HS-5 (cell line): Measurements from ENCODE around the gene RD3L.
"Not testable (repeated sequence)": the region's sequence is repeated elsewhere in the genome, so short reads cannot be mapped to it uniquely, and the experiment has no call there.

ENCODE experiments used
- DNase-seq: peaks from one replicate; pipeline ENCODE4 v3.0.0-alpha.2; 2012; ENCODE audit warnings: low read depth

The RD3L gene

GRCh38 chr14:103941973-103942736 is at the start of gene RD3L:
Gene RD3L (minus strand): TSS chr14:103942529. CDS start chr14:103941695, 834 bp downstream.
- no peak for DNase-seq

GRCh38 chr14:103989964-103990363 is 47.6 kb upstream of the RD3L start:
- DNase-seq, result no peak

GRCh38 chr14:103989034-103989433 is 46.7 kb upstream of the RD3L start:
- DNase-seq, result no peak

GRCh38 chr14:103984196-103984595 is 41.9 kb upstream of the RD3L start:
- DNase-seq, result no peak

DNA sequence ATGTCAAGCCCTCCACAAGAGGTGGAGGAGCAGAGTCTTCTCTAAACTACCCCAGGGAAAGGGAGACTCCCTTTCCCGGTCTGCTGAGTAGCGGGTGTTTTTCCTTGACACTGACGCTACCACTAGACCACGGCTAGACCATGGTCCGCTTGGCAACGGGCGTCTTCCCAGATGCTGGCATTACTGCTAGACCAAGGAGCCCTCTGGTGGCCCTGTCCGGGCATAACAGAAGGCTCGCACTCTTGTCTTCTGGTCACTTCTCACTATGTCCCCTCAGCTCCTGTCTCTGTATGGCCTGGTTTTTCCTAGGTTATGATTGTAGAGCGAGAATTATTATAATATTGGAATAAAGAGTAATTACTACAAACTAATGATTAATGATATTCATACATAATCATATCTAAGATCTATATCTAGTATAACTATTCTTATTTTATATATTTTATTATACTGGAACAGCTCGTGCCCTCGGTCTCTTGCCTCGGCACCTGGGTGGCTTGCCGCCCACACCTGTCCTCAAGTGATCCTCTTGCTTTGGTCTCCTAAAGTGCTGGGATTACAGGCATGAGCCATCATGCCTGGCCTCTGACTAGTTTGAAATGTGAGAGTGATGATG is 38.4 kb upstream of the RD3L start:
- DNase-seq, result not testable (repeated sequence)

DNA sequence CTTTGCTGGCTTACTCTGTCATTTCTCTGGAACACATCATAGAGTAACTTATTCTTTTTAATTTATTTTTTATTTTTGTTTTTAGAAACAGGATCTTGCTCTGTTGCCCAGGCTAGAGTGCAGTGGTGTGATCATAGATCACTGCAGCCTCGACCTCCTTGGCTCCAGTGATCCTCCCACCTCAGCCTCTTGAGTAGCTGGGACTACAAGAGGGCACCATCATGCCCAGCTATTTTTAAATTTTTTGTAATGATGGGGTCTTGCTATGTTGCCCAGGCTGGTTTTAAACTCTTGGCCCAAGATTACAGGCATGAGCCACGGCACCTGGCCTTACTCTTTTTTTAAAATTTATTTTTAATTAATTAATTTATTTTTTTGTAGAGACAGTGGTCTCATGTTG is 32.2 kb upstream of the RD3L start:
- no peak for DNase-seq

- no peak for DNase-seq
These were observed 31.0 kb upstream of the RD3L start for GRCh38 chr14:103973354-103973753.

GRCh38 chr14:103969961-103970360 is 27.6 kb upstream of the RD3L start:
- DNase-seq, result no peak

DNA sequence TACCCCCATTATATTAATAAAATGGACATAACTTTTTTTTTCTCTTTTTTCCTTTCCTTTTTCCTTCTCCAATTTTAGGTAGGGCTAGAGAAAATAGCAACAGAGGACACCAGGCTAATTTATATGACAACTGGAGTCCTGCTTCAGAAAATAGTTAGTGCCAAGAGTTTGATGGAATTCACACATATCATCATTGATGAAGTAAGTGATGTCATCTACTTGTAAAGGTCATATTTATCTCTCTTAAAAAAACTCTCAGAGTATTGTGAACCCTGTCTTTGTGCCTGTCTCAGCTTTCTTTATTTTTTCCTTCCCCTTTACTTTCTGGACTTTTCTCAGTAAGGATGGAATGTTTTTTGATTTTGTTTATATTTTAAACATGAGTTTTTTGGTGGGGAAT is 24.3 kb upstream of the RD3L start:
- no peak for DNase-seq

DNA sequence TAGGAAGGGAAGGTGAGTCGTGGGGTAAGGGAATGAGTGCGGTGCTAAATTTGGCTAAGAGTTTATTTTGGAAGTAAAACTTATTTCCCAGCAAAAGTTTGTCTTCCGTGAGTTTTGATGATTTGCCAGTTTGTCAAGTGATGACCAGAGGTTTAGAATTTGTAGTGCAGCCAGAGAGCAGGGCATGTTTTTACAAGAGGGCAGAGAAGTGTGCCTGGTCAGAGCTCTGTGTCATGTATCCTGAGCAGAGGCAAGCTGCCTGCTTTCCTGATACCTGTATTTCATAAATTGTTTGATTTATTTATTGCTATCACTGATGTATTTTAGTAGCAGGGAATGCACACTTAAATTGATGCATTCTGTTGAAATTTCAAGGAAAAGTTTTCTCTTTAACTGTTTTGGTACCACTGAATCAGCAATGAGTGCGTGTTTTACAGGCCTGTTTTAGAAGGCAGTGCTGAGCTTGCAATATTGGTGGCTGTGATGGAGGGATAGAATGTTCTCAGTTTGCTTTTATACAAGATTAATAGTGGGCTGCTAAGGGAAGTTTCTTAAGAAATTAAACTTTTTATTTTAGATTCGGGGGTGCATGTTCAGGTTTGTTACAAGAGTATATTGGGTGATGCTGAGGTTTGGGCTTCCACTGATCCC is 19.7 kb upstream of the RD3L start:
- DNase-seq, result no peak

GRCh38 chr14:103960457-103961055 is 18.2 kb upstream of the RD3L start:
- no peak for DNase-seq

GRCh38 chr14:103949131-103949790 is 6.9 kb upstream of the RD3L start:
- DNase-seq, result no peak

DNA sequence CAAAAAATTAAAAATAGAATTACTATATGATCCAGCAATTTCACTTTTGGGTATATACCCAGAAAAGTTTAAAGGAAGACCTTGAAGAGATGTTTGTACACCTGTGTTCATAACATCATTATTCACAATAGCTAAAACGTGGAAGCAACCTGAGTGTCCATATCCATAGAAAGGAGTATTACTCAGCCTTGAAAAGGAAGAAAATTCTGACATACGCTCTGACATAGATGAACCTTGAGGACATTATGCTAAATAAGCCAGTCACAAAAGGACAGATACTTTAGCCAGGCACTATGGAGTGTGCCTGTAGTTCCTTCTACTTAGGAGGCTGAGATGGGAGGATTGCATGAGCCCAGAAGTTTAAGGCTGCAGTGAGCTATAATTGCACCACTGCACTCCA is 6.1 kb upstream of the RD3L start:
- no peak for DNase-seq

DNA sequence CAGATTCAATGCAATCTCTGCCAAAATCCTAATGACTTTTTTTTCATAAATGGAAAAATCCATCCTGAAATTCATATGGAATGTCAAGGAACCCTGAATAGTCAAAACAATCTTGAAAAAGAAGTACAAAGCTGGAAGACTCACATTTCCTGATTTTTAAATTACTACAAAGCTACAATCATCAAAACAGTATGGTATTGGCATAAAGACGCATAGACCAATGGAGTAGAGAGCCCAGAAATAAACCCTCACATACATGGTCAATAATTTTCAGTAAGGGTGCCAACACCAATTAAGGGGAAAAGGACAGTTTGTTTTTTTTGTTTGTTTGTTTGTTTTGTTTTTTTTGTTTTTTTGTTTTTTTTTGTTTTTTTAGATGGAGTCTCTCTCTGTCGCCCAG is 4.6 kb upstream of the RD3L start:
- DNase-seq, result no peak

GRCh38 chr14:103943673-103944072 is 1.3 kb upstream of the RD3L start:
- DNase-seq, result no peak

- DNase-seq, result no peak
These were observed 867 bp downstream of the RD3L start for GRCh38 chr14:103941462-103941861.

GRCh38 chr14:103935102-103935501 is 7.2 kb downstream of the RD3L start:
- DNase-seq, result no peak

DNA sequence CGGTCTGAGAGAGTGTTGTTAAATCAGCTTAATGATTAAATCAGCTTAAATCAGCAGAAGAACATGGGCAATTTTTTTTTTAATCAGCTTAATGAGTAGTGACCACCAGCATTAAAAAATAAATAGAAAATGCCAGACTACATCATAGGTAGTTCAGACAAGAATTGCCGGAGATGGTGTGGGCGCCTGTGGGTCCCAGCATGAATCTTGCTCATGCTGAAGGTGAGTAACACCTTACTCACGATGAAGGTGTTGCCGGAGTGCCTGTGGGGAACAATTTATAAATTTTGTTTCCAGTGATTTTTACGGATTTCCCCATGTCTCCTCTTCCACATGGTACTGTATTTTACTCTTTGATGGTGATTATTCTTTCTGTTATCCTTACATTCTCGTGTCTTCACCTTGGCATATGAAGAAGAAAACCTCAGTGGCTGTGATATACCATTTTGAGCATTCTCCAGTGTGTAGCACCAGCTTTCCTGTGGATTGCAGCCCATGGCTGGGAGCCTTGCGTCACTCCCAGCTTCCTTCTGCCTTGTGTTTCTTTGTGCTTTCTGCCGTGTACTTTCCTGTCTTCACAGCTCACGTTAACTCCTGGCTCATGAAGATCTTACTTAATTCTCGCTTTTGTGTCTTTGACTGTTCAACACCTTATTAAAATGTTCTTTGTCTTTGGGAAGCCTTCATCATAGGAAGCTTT is 9.4 kb downstream of the RD3L start:
- no peak for DNase-seq

- no peak for DNase-seq
These were observed 10.9 kb downstream of the RD3L start for GRCh38 chr14:103931422-103931821.

- no peak for DNase-seq
These were observed 12.2 kb downstream of the RD3L start for GRCh38 chr14:103930051-103930604.
